Endothelial cell of umbilical vein (primary cell): ENCODE results near the gene LMCD1. TPM values are rescaled to one million over a fixed set of nuclear protein-coding genes. Genes with fewer than 3 reads are reported as not detected.

Experiments used
- BruUV-seq: library from RNA; stranded (reverse); fragments of 400-500 nt; replicated peaks from 2 replicates; lab custom pipeline; 2021; lab: Mats Ljungman, UMichigan
- CTCF ChIA-PET: fragments of 300-600, 350-600 bp; sonication (Branson Sonifier 250); formaldehyde crosslinking; loops from one replicate; lab custom pipeline; 2021; ENCODE audit warnings: antibody characterized with exemption, inconsistent platforms; lab: Charles Lee
- POLR2A ChIA-PET: fragments of 300-600, 350-600 bp; sonication (Branson Sonifier 250); formaldehyde crosslinking; loops from one replicate; lab custom pipeline; 2021; ENCODE audit warnings: antibody characterized with exemption, inconsistent platforms; lab: Charles Lee
- DNase-seq: peaks from one replicate; pipeline ENCODE4 v3.0.0-alpha.2; 2011; ENCODE audit warnings: low read depth, low spot score
- FAIRE-seq: peaks from 2 replicates; lab custom pipeline; 2011; peaks lifted over from hg19 to GRCh38; lab: Jason Lieb, UNC
- H2AFZ ChIP-seq: 2 replicates; pipeline ENCODE4 v1.6.0; 2012; ENCODE audit warnings: low read depth, low read length, control low read depth, inconsistent platforms
- H3K27ac ChIP-seq: 2 replicates; pipeline ENCODE4 v1.5.1; 2011; ENCODE audit warnings: low read depth, mild to moderate bottlenecking, control low read depth, low read length, moderate library complexity; ENCODE audit not compliant: insufficient read depth
- H3K27me3 ChIP-seq, 2 experiments: 2 replicates each; pipeline versions ENCODE4 v1.6.0 to v1.6.1; 2011; ENCODE audit warnings: low read length in 2 of 2, mixed read lengths in 1 of 2; ENCODE audit not compliant: control insufficient read depth in 2 of 2, insufficient read depth in 2 of 2
- H3K36me3 ChIP-seq, 2 experiments: 2 replicates in 1 of 2; 3 replicates in 1 of 2; pipeline ENCODE4 v1.5.1; 2011; ENCODE audit warnings: low read length in 2 of 2, mild to moderate bottlenecking in 1 of 2, moderate library complexity in 1 of 2; ENCODE audit not compliant: control insufficient read depth in 2 of 2, insufficient read depth in 2 of 2; ENCODE audit errors: extremely low read depth in 1 of 2
- H3K4me1 ChIP-seq: 3 replicates; pipeline ENCODE4 v1.5.1; 2011; ENCODE audit warnings: mild to moderate bottlenecking, low read length; ENCODE audit not compliant: control insufficient read depth, insufficient read depth; ENCODE audit errors: extremely low read depth
- H3K4me2 ChIP-seq: 2 replicates; pipeline ENCODE4 v1.6.1; 2011; ENCODE audit warnings: low read length, control low read depth, mixed read lengths; ENCODE audit not compliant: insufficient read depth
- H3K4me3 ChIP-seq, 3 experiments: fragments of 200-600 bp in 1 of 3; sonication (generic), shearing (Covaris generic) in 1 of 3; replicated peaks in 1 of 3; 2 replicates each; pipeline ENCODE4 v1.5.1; 2011 to 2016; ENCODE audit warnings: control low read depth in 3 of 3, low read length in 3 of 3, mild to moderate bottlenecking in 2 of 3, inconsistent platforms in 1 of 3, low read depth in 1 of 3, moderate library complexity in 1 of 3; ENCODE audit not compliant: insufficient read depth in 1 of 3
- H3K79me2 ChIP-seq: 2 replicates; pipeline ENCODE4 v1.6.0; 2012; ENCODE audit warnings: low read length, inconsistent platforms; ENCODE audit not compliant: control insufficient read depth, insufficient read depth
- H3K9ac ChIP-seq: replicated peaks from 2 replicates; pipeline ENCODE3; 2011; ENCODE audit warnings: low read length, control low read depth; ENCODE audit not compliant: insufficient read depth; ENCODE audit errors: extremely low read depth
- H3K9me1 ChIP-seq: replicated peaks from 3 replicates; pipeline ENCODE4 v1.6.0; 2011; ENCODE audit warnings: mild to moderate bottlenecking, low read length; ENCODE audit not compliant: control insufficient read depth, insufficient read depth; ENCODE audit errors: extremely low read depth
- H3K9me3 ChIP-seq: replicated peaks from 2 replicates; pipeline ENCODE4 v1.5.1; 2012; ENCODE audit warnings: low read length, inconsistent platforms; ENCODE audit not compliant: control insufficient read depth, insufficient read depth
- H4K20me1 ChIP-seq: replicated peaks from 2 replicates; pipeline ENCODE3; 2011; ENCODE audit warnings: mild to moderate bottlenecking, low read length; ENCODE audit not compliant: control insufficient read depth, insufficient read depth; ENCODE audit errors: extremely low read depth
- CTCF ChIP-seq, 2 donors: IDR thresholded peaks; 1 replicate in 1 of 2; 2 replicates in 1 of 2; pipeline ENCODE4 v1.5.1; 2011; ENCODE audit warnings: low read length in 2 of 2, mild to moderate bottlenecking in 2 of 2, moderate library complexity in 2 of 2, control low read depth in 1 of 2, inconsistent platforms in 1 of 2, low read depth in 1 of 2; ENCODE audit not compliant: insufficient read depth in 1 of 2; ENCODE audit errors: extremely low read depth in 1 of 2
- EZH2 ChIP-seq: IDR thresholded peaks from 2 replicates; pipeline ENCODE4 v1.6.1; 2012; ENCODE audit warnings: borderline replicate concordance, low read depth, mild to moderate bottlenecking, moderate library complexity, low read length, inconsistent platforms; ENCODE audit not compliant: severe bottlenecking
- FOS ChIP-seq: IDR thresholded peaks from 2 replicates; pipeline ENCODE4 v1.6.1; 2011; ENCODE audit warnings: mild to moderate bottlenecking, low read length, moderate library complexity, borderline replicate concordance; ENCODE audit not compliant: insufficient read depth
- GATA2 ChIP-seq: IDR thresholded peaks from 2 replicates; pipeline ENCODE4 v1.7.0; 2011; ENCODE audit warnings: low read depth, mild to moderate bottlenecking, moderate library complexity, mixed read lengths, low read length; ENCODE audit not compliant: insufficient read length, insufficient read depth
- JUN ChIP-seq: IDR thresholded peaks from 2 replicates; pipeline ENCODE4 v1.6.1; 2011; ENCODE audit warnings: borderline replicate concordance, low read depth; ENCODE audit not compliant: insufficient read length, insufficient read depth
- MAX ChIP-seq: IDR thresholded peaks from 2 replicates; pipeline ENCODE4 v1.6.1; 2011; ENCODE audit not compliant: insufficient read depth, insufficient read length
- MYC ChIP-seq: IDR thresholded peaks from one replicate; pipeline ENCODE4 v1.6.1; 2011; ENCODE audit warnings: mild to moderate bottlenecking, low read depth, low read length
- POLR2A ChIP-seq: IDR thresholded peaks from 2 replicates; pipeline ENCODE4 v1.6.1; 2012; ENCODE audit warnings: low read depth, mild to moderate bottlenecking, control low read depth, low read length
- POLR2AphosphoS5 ChIP-seq: IDR thresholded peaks from 2 replicates; pipeline ENCODE4 v1.6.1; 2012; ENCODE audit warnings: low read depth, mild to moderate bottlenecking, control low read depth, low read length, moderate library complexity; ENCODE audit not compliant: insufficient read depth
- dilution Hi-C: fragments of 300-500 bp; cut with MboI; formaldehyde crosslinking; loops from one replicate; pipeline ENCODE4 v1.15.0; 2019; ENCODE audit warnings: low sequenced_read_pairs; ENCODE audit not compliant: extremely low pct_ligation_motif_present
- intact Hi-C: fragments of 100-400 bp; cut with micrococcal nuclease; formaldehyde crosslinking; loops from one replicate; pipeline ENCODE4 v1.10.0; 2022
- polyA plus RNA-seq, 4 experiments: library from polyadenylated mRNA; depleted of rRNA in 3 of 4; stranded (reverse) in 3 of 4; unstranded in 1 of 4; fragments of >200 nt; gene quantifications; 2 replicates each; pipeline versions ENCODE4 v1.2.1 to v1.2.3, GENCODE V29; 2011 to 2012; ENCODE audit warnings: missing spikeins in 1 of 4
- total RNA-seq: library from RNA; stranded (reverse); gene quantifications from 2 replicates; pipeline ENCODE4 v1.2.3, GENCODE V29; 2021

LMCD1 gene
- total and polyA plus RNA-seq, 2 donors (not counting 3 experiments of a cell fraction or from before 2014, with no cell fraction given): 7.6 to 14.5 TPM

- H3K4me1 ChIP-seq: peaks cover 16% of the 10 kb centered on the region
- no TSS peak for BruUV-seq
- no peak for FAIRE-seq
- no peak overlapping the region for H3K9ac ChIP-seq
- no peak overlapping the region for H3K27ac ChIP-seq
- no peaks in the 10 kb centered on the region for H4K20me1 ChIP-seq
- H3K27me3 ChIP-seq: no peaks in the 10 kb centered on the region
- peaks cover 0 to 1% of the 10 kb centered on the region in 2 experiments for H3K36me3 ChIP-seq
- no peak for DNase-seq
- H3K4me3 ChIP-seq: no peak overlapping the region
- dilution Hi-C loops (no loop called here), intact Hi-C loops (no loop called here)
- ChIA-PET CTCF (interaction anchor here (2.1 kb wide), 1 partner anchor 32 kb away, joined by 6 read pairs; no protein-coding TSS in a partner anchor), POLR2A (no interaction called here)
- H3K4me2 ChIP-seq: no peak overlapping the region
- H3K79me2 ChIP-seq: no peaks in the 10 kb centered on the region
- H3K9me3 ChIP-seq: no peaks in the 10 kb centered on the region
- TF ChIP-seq GATA2: no peak
- no peak for TF ChIP-seq MAX
- no peak for TF ChIP-seq JUN
- H2AFZ ChIP-seq: no peak overlapping the region
- H3K9me1 ChIP-seq: no peaks in the 10 kb centered on the region
These were observed 36.6 kb downstream of the LMCD1 start for GRCh38 chr3:8538223-8538622.

GRCh38 chr3:8538913-8539312 is 37.3 kb downstream of the LMCD1 start:
- Histone ChIP-seq H2AFZ (no peak overlapping the region), H3K27me3 (no peaks in the 10 kb centered on the region), H3K36me3 (peaks cover 0 to 1% of the 10 kb centered on the region in 2 experiments), H3K4me2 (no peak overlapping the region), H4K20me1 (no peaks in the 10 kb centered on the region), H3K9me3 (no peaks in the 10 kb centered on the region), H3K9ac (no peak overlapping the region), H3K27ac (no peak overlapping the region), H3K4me3 (no peak overlapping the region), H3K4me1 (peaks cover 16% of the 10 kb centered on the region), H3K9me1 (no peaks in the 10 kb centered on the region), H3K79me2 (no peaks in the 10 kb centered on the region)
- no peak for TF ChIP-seq EZH2
- TF ChIP-seq FOS: no peak
- TF ChIP-seq POLR2A: no peak
- TF ChIP-seq MAX: no peak
- no peak for TF ChIP-seq GATA2
- TF ChIP-seq JUN: no peak
- TF ChIP-seq MYC: no peak
- no peak for TF ChIP-seq CTCF (IDR thresholded peaks at IDR 0.05; ENCODE audit: extremely low read depth in 1 of 2, insufficient read depth in 1 of 2, low read depth in 1 of 2, low read length in 2 of 2)
- TF ChIP-seq POLR2AphosphoS5: no peak
- no TSS peak for BruUV-seq
- intact Hi-C loops (no loop called here), dilution Hi-C loops (no loop called here)
- DNase-seq (no peak), FAIRE-seq (no peak)
- POLR2A ChIA-PET: no interaction called here
- CTCF ChIA-PET: interaction anchor here (0.9 to 2.1 kb wide), 5 partner anchors 19 to 95 kb away, joined by 3 to 6 read pairs (median 4); no protein-coding TSS in a partner anchor
